Karpas-422 (cell line): ENCODE data around the gene DCTN5. TPM values are rescaled to one million over a fixed set of nuclear protein-coding genes. Genes with fewer than 3 reads are reported as not detected.
A peak's percentile ranks its signal among the peaks of the same experiment; 100 is the strongest.

ENCODE experiments used
- DNase-seq: peaks from one replicate; pipeline ENCODE4 v3.0.0-alpha.2; 2015
- H2AFZ ChIP-seq: fragments of 200-600 bp; sonication (generic); 2 replicates; pipeline ENCODE4 v1.6.1; 2014; ENCODE audit warnings: antibody characterized with exemption, low read length, mixed read lengths
- H3K27ac ChIP-seq: fragments of 200-600 bp; sonication (generic); 2 replicates; pipeline ENCODE4 v1.5.1; 2014; ENCODE audit warnings: mild to moderate bottlenecking, low read length, moderate library complexity
- H3K27me3 ChIP-seq: fragments of 200-600 bp; sonication (generic); 2 replicates; pipeline ENCODE4 v1.6.1; 2014; ENCODE audit warnings: low read length, mixed read lengths
- H3K36me3 ChIP-seq: fragments of 200-600 bp; sonication (generic); 2 replicates; pipeline ENCODE4 v1.6.1; 2014; ENCODE audit warnings: low read length, mixed read lengths; ENCODE audit not compliant: insufficient read depth
- H3K4me1 ChIP-seq: fragments of 200-600 bp; sonication (generic); 2 replicates; pipeline ENCODE4 v1.6.1; 2014; ENCODE audit warnings: mild to moderate bottlenecking, low read length, mixed read lengths
- H3K4me2 ChIP-seq: fragments of 200-600 bp; sonication (generic); 2 replicates; pipeline ENCODE4 v1.6.1; 2014; ENCODE audit warnings: low read length, low read depth, mild to moderate bottlenecking; ENCODE audit not compliant: poor library complexity, severe bottlenecking
- H3K4me3 ChIP-seq: fragments of 200-600 bp; sonication (generic); 2 replicates; pipeline ENCODE4 v1.5.1; 2014; ENCODE audit warnings: mild to moderate bottlenecking, antibody characterized with exemption, low read length, mixed read lengths
- H3K79me2 ChIP-seq: fragments of 200-600 bp; sonication (generic); 2 replicates; pipeline ENCODE4 v1.6.1; 2014; ENCODE audit warnings: mild to moderate bottlenecking, low read length, mixed read lengths
- H3K9ac ChIP-seq: fragments of 200-600 bp; sonication (generic); 2 replicates; pipeline ENCODE4 v1.6.0; 2014; ENCODE audit warnings: low read length
- H3K9me2 ChIP-seq: fragments of 200-600 bp; sonication (generic), shearing (Covaris generic); replicated peaks from 2 replicates; pipeline ENCODE4 v1.6.0; 2014; ENCODE audit warnings: mild to moderate bottlenecking, low read length, moderate library complexity; ENCODE audit not compliant: insufficient read depth
- H3K9me3 ChIP-seq: fragments of 300-700, 200-600 bp; sonication (generic); 2 replicates; pipeline ENCODE4 v1.6.1; 2014; ENCODE audit warnings: low read length, mixed read lengths
- H4K20me1 ChIP-seq: fragments of 200-600 bp; sonication (generic); 2 replicates; pipeline ENCODE4 v1.6.1; 2014; ENCODE audit warnings: mild to moderate bottlenecking, antibody characterized with exemption, low read length, low read depth; ENCODE audit not compliant: insufficient read depth
- total RNA-seq: library from RNA; depleted of rRNA; stranded (reverse); fragments of >200 nt; shearing (Covaris generic); gene quantifications from 2 replicates; pipeline ENCODE4 v1.2.3, GENCODE V29; 2014; ENCODE audit warnings: low replicate concordance

The DCTN5 gene
- total RNA-seq, 1 experiment from 2014 or later, result 51.4 TPM

- Histone ChIP-seq H3K27ac (no peak overlapping the region), H3K4me3 (no peak overlapping the region), H3K4me1 (peaks cover 11% of the 10 kb centered on the region), H3K9me3 (no peaks in the 10 kb centered on the region), H2AFZ (no peak overlapping the region), H3K36me3 (peaks cover 22% of the 10 kb centered on the region), H3K27me3 (no peaks in the 10 kb centered on the region), H3K4me2 (no peak overlapping the region), H3K9me2 (no peaks in the 10 kb centered on the region), H4K20me1 (no peaks in the 10 kb centered on the region; the same call in 1 of the 2 replicates), H3K79me2 (peaks cover 70% of the 10 kb centered on the region), H3K9ac (no peak overlapping the region)
- DNase-seq, result no peak
Observed at GRCh38 chr16:23635958-23636357, 5.3 kb upstream of the DCTN5 start.

DNA sequence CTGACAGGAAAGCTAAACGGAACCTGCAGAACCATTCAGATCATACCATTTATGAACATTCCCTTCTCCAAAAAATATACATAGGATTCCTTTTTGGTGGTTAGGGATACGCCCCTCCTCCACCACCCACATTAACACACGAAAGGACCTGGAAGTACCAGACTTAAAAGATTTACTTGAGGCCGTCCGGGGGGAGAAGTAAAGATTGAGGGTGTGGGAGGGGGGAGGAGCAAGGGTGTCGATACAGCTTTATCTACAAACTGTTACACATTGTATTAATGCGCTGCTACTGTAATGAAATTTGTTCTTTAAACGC, 693 bp upstream of the DCTN5 start:
- Histone ChIP-seq H3K27me3 (no peaks in the 10 kb centered on the region), H3K4me1 (peaks cover 24% of the 10 kb centered on the region), H3K27ac (peak overlapping the region; percentile 56; the same call in 1 of the 2 replicates), H2AFZ (peak overlapping the region; percentile 64), H3K9me3 (no peaks in the 10 kb centered on the region), H3K9ac (peak overlapping the region; percentile 93), H3K79me2 (peaks cover 68% of the 10 kb centered on the region), H3K9me2 (no peaks in the 10 kb centered on the region), H4K20me1 (no peaks in the 10 kb centered on the region), H3K4me2 (peak overlapping the region; percentile 81), H3K36me3 (peaks cover 12% of the 10 kb centered on the region), H3K4me3 (peak overlapping the region; percentile 95)
- DNase-seq, result peak; percentile 55

GRCh38 chr16:23642246-23642774, 1.0 kb downstream of the DCTN5 start:
- Histone ChIP-seq H3K9me3 (no peaks in the 10 kb centered on the region), H3K27me3 (no peaks in the 10 kb centered on the region), H3K9me2 (no peaks in the 10 kb centered on the region), H3K9ac (peak overlapping the region; percentile 93), H4K20me1 (no peaks in the 10 kb centered on the region), H3K4me2 (peak overlapping the region; percentile 88), H3K36me3 (peaks cover 25% of the 10 kb centered on the region), H2AFZ (no peak overlapping the region), H3K27ac (peak overlapping the region; percentile 77; the same call in 1 of the 2 replicates), H3K4me3 (peak overlapping the region; percentile 95), H3K4me1 (peaks cover 24% of the 10 kb centered on the region), H3K79me2 (peaks cover 81% of the 10 kb centered on the region)
- DNase-seq, result no peak

GRCh38 chr16:23650674-23651416, 9.6 kb downstream of the DCTN5 start:
- Histone ChIP-seq H3K4me3 (peak overlapping the region; percentile 30), H3K4me2 (peak overlapping the region; percentile 55)

GRCh38 chr16:23651943-23652468, 10.7 kb downstream of the DCTN5 start:
- peaks cover 87% of the 10 kb centered on the region for H3K79me2 ChIP-seq
- H3K4me3 ChIP-seq, result no peak overlapping the region
- H2AFZ ChIP-seq, result no peak overlapping the region
- peak overlapping the region; percentile 88 for H3K27ac ChIP-seq
- H3K4me2 ChIP-seq, result peak overlapping the region; percentile 55
- H3K9ac ChIP-seq, result peak overlapping the region; percentile 37; the same call in 1 of the 2 replicates
- H3K9me2 ChIP-seq, result no peaks in the 10 kb centered on the region
- H3K36me3 ChIP-seq, result peaks cover 33% of the 10 kb centered on the region; the same call in 1 of the 2 replicates
- no peaks in the 10 kb centered on the region for H4K20me1 ChIP-seq
- DNase-seq, result no peak
- H3K9me3 ChIP-seq, result no peaks in the 10 kb centered on the region
- H3K27me3 ChIP-seq, result no peaks in the 10 kb centered on the region
- peaks cover 32% of the 10 kb centered on the region for H3K4me1 ChIP-seq

More at GRCh38 chr16:23650674-23651416, 9.6 kb downstream of the DCTN5 start:
- Histone ChIP-seq H3K36me3 (peaks cover 45% of the 10 kb centered on the region), H3K27ac (peak overlapping the region; percentile 88), H4K20me1 (no peaks in the 10 kb centered on the region), H3K9me3 (no peaks in the 10 kb centered on the region), H3K9me2 (no peaks in the 10 kb centered on the region), H2AFZ (no peak overlapping the region), H3K79me2 (peaks cover 91% of the 10 kb centered on the region), H3K4me1 (peaks cover 32% of the 10 kb centered on the region), H3K27me3 (no peaks in the 10 kb centered on the region), H3K9ac (peak overlapping the region; percentile 37)
- DNase-seq, result peak; percentile 44

GRCh38 chr16:23663918-23664317, 22.7 kb downstream of the DCTN5 start:
- H3K27me3 ChIP-seq, result no peaks in the 10 kb centered on the region
- no peak overlapping the region for H3K27ac ChIP-seq
- H3K9me2 ChIP-seq, result no peaks in the 10 kb centered on the region
- 0 out of 2 replicates have a peak, but pooled peaks cover 1% of the 10 kb centered on the region for H3K4me1 ChIP-seq
- peaks cover 13% of the 10 kb centered on the region for H3K79me2 ChIP-seq
- no peak overlapping the region for H2AFZ ChIP-seq
- H4K20me1 ChIP-seq, result no peaks in the 10 kb centered on the region
- H3K36me3 ChIP-seq, result peaks cover 65% of the 10 kb centered on the region
- no peak overlapping the region for H3K4me2 ChIP-seq
- H3K4me3 ChIP-seq, result no peak overlapping the region
- H3K9me3 ChIP-seq, result no peaks in the 10 kb centered on the region
- DNase-seq, result no peak
- no peak overlapping the region for H3K9ac ChIP-seq

DNA sequence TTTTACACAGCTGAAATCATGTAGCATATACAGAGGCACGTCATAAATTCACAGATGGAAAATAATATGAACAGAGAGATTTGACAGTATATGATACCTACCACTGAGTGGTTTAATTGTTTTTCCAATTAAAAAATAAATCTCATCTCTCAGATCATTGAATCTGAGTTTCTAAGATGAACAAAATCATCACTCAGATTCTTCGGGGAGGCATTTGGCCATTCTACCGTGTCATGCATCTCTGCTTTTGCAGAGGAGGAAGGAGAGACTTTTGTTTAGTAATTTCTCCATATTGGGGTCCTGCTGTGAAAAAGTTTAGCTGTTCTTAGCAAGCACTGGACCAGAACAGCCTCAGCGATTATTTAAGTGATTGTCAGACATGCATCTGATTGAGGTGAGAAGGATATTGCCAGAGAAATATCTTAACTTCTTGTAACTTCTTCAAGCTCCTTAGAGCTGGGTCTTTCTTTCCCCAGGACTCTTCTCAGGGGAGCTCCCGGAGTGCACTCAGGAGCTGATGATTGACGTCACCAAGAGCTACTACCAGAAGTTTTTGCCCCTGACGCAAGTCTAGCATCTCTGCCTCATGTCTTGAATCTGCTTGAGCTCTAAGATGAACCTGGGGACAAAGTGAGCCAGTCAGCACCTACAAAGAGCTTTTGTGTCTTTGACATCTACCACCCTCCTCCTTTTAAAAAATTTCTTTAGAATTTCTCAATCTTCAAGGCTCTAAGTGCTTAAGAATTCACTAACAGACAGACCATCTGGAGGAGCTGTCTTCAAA, 25.5 kb downstream of the DCTN5 start:
- Histone ChIP-seq H3K9me3 (no peaks in the 10 kb centered on the region), H3K36me3 (peaks cover 50% of the 10 kb centered on the region), H3K4me1 (peaks cover 15% of the 10 kb centered on the region), H3K9ac (no peak overlapping the region), H3K27ac (no peak overlapping the region), H2AFZ (no peak overlapping the region), H3K4me2 (no peak overlapping the region), H3K27me3 (no peaks in the 10 kb centered on the region), H3K79me2 (peaks cover 10% of the 10 kb centered on the region; the same call in 1 of the 2 replicates), H3K9me2 (no peaks in the 10 kb centered on the region), H3K4me3 (no peak overlapping the region), H4K20me1 (no peaks in the 10 kb centered on the region)
- no peak for DNase-seq

GRCh38 chr16:23667355-23667659, 26.0 kb downstream of the DCTN5 start:
- Histone ChIP-seq H3K4me3 (no peak overlapping the region), H3K36me3 (peaks cover 44% of the 10 kb centered on the region), H4K20me1 (no peaks in the 10 kb centered on the region), H3K9ac (no peak overlapping the region), H3K4me1 (peaks cover 15% of the 10 kb centered on the region), H3K27ac (no peak overlapping the region), H3K9me2 (no peaks in the 10 kb centered on the region), H2AFZ (no peak overlapping the region), H3K9me3 (no peaks in the 10 kb centered on the region), H3K4me2 (no peak overlapping the region), H3K27me3 (no peaks in the 10 kb centered on the region), H3K79me2 (peaks cover 7% of the 10 kb centered on the region; the same call in 1 of the 2 replicates)
- DNase-seq, result no peak
